Neural cell (in vitro differentiated cells): Measurements from ENCODE around the gene ZNF177.

Experiments
- EZH2 ChIP-seq: fragments of 200-600, 300-800 bp; shearing (Covaris generic), sonication (generic); IDR thresholded peaks from 2 replicates; pipeline ENCODE4 v1.6.1; 2014; ENCODE audit warnings: antibody characterized with exemption, low read length, borderline replicate concordance, mild to moderate bottlenecking; ENCODE audit not compliant: insufficient read depth, poor library complexity, severe bottlenecking
- MXI1 ChIP-seq: fragments of 450-650 bp; conservative IDR thresholded peaks from 2 replicates; pipeline ENCODE4 v1.6.1; 2014; ENCODE audit warnings: antibody characterized with exemption, mild to moderate bottlenecking; ENCODE audit not compliant: poor library complexity, severe bottlenecking
- POLR2AphosphoS5 ChIP-seq: IDR thresholded peaks from 2 replicates; pipeline ENCODE4 v1.6.1; 2012
- RAD21 ChIP-seq: fragments of 450-650 bp; conservative IDR thresholded peaks from 2 replicates; pipeline ENCODE4 v1.6.1; 2014; ENCODE audit warnings: antibody characterized with exemption, mild to moderate bottlenecking, moderate library complexity
- TF ChIP-seq, protein P1 (sequence below): fragments of 450-650 bp; IDR thresholded peaks from 2 replicates; pipeline ENCODE4 v1.5.1; 2014; ENCODE audit warnings: antibody characterized with exemption, mild to moderate bottlenecking, moderate library complexity; ENCODE audit not compliant: poor library complexity, severe bottlenecking

DNA sequence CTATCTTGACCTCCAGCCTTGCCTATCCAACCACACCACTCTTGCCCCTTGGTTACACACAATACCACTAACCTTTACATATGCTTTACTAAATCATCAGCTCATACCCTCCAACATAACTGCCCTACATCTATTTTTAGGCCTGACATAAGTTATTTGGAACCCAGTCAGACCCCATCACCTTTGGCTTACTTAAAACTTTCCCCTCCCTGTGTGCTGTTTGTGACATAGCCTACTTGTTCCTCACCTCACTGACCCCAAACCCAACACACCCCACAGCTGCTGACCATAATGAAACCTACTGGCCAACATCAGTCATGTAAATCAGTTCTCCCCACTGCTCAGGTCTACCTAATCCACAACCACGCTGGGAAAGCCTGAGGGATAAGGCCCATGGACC lies 67.6 kb downstream of the ZNF177 start:
- TF ChIP-seq RAD21, result no peak
- TF ChIP-seq, protein P1, sequence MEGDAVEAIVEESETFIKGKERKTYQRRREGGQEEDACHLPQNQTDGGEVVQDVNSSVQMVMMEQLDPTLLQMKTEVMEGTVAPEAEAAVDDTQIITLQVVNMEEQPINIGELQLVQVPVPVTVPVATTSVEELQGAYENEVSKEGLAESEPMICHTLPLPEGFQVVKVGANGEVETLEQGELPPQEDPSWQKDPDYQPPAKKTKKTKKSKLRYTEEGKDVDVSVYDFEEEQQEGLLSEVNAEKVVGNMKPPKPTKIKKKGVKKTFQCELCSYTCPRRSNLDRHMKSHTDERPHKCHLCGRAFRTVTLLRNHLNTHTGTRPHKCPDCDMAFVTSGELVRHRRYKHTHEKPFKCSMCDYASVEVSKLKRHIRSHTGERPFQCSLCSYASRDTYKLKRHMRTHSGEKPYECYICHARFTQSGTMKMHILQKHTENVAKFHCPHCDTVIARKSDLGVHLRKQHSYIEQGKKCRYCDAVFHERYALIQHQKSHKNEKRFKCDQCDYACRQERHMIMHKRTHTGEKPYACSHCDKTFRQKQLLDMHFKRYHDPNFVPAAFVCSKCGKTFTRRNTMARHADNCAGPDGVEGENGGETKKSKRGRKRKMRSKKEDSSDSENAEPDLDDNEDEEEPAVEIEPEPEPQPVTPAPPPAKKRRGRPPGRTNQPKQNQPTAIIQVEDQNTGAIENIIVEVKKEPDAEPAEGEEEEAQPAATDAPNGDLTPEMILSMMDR, result no peak
- no peak for TF ChIP-seq MXI1
- TF ChIP-seq EZH2, result no peak
- TF ChIP-seq POLR2AphosphoS5, result no peak
